ENCODE data around the gene PCCA. TPM values are rescaled to one million over a fixed set of nuclear protein-coding genes. Genes with fewer than 3 reads are reported as not detected.

Gene PCCA
- total and polyA plus RNA-seq, 2 of the 13 experiments (the other 11 are each of a cell fraction or from before 2014, with no cell fraction given), result 15.0 to 32.2 TPM

DNA sequence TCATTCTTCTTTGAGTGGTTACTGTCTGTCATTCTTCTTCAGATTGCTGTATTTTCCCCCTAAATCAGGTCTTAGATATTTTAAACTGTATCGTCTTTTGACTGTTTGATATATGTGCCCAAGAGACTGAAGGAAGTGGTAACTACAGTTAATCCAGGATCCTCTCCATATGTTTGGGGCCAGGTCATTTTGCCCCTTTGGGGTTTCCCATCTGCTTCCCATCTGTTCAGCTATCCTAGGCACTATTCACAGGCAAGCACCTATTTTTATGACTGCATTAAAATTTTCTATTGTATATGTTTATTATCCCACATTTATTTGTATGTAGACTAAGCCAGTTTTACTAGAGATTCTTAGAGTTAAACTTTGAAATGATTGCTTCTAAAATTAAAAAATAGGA, 244.2 kb downstream of the PCCA start:
- Histone ChIP-seq H3K27me3 (ENCODE audit: control insufficient read depth in 1 of 2, insufficient read depth in 2 of 2, low read length in 2 of 2) (no peaks in the 10 kb centered on the region), H3K4me3 (replicated peaks in 1 of 3; ENCODE audit: insufficient read depth in 1 of 3, low read depth in 2 of 3, low read length in 3 of 3) (no peak overlapping the region), H2AFZ (ENCODE audit: low read length) (no peak overlapping the region), H3K9me3 (ENCODE audit: low read length) (peaks cover 10% of the 10 kb centered on the region; the same call in 1 of the 2 replicates), H4K20me1 (ENCODE audit: insufficient read depth, low read length) (no peaks in the 10 kb centered on the region), H3K27ac (ENCODE audit: extremely low read length, insufficient read depth, low read length) (no peak overlapping the region), H3K4me1 (ENCODE audit: insufficient read depth, low read length) (peaks cover 19% of the 10 kb centered on the region), H3K36me3 (replicated peaks in 1 of 2; ENCODE audit: control insufficient read depth in 1 of 2, insufficient read depth in 2 of 2, low read length in 2 of 2) (peaks cover 2 to 3% of the 10 kb centered on the region in 2 experiments; a peak in 2 of 5 replicates), H3K4me2 (ENCODE audit: low read depth, low read length) (no peak overlapping the region), H3K79me2 (ENCODE audit: insufficient read depth, low read length) (no peaks in the 10 kb centered on the region), H3K9ac (ENCODE audit: insufficient read depth, low read depth, low read length) (no peak overlapping the region)
- WGBS (ENCODE audit: low lambda C conversion rate), result 100% methylated on average over 1 of the region's 1 CpG
- ChIA-PET CTCF (ENCODE audit: low intra/inter-chr PET ratio, low total read pairs) (no interaction called here), POLR2A (no interaction called here)
- ATAC-seq (no peak), FAIRE-seq (no peak), DNase-seq (ENCODE audit: low spot score) (no peak)
- TF ChIP-seq, protein P1, sequence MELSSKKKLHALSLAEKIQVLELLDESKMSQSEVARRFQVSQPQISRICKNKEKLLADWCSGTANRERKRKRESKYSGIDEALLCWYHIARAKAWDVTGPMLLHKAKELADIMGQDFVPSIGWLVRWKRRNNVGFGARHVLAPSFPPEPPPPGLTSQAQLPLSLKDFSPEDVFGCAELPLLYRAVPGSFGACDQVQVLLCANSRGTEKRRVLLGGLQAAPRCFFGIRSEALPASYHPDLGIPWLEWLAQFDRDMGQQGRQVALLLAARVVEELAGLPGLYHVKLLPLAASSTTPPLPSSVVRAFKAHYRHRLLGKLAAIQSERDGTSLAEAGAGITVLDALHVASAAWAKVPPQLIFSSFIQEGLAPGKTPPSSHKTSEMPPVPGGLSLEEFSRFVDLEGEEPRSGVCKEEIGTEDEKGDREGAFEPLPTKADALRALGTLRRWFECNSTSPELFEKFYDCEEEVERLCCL (CRISPR knock-in tag; IDR thresholded peaks at IDR 0.05; ENCODE audit: borderline replicate concordance), result no peak
- intact Hi-C loops (cut with micrococcal nuclease; ENCODE audit: unreplicated experiment), result no loop called here
- no TSS peak for BruUV-seq (replicated peaks)
- in situ Hi-C loops (cut with HindIII; ENCODE audit: extremely low pct_ligation_motif_present, low pct_unique_long_range_greater_than_20kb), result no loop called here

DNA sequence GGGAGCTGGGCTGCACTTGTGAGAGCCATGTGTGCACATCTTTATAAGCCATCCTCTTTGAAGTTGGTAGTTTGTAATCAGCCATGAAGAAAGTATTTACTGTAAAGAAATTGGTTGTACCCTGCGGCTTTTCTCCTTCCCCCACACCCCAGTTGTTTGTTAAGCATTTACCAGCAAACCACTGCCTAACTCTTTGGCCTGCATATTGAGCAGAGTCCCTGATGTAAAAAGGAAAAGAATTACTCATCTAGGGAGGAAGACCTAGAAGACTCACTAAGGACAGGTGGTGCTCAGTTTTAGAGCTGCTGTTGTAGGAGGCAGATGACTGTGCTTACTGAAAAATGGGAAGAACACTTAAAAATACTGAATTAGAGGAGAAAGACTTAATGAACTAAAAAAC, 245.3 kb downstream of the PCCA start:
- ChIA-PET CTCF (ENCODE audit: low intra/inter-chr PET ratio, low total read pairs) (no interaction called here), POLR2A (no interaction called here)
- TF ChIP-seq POLR2A (IDR thresholded peaks at IDR 0.05; ENCODE audit: insufficient read depth in 1 of 2, low read depth in 2 of 2, low read length in 2 of 2) (no peak), BRD4 (CRISPR knock-in tag; IDR thresholded peaks at IDR 0.05) (no peak), BORCS8-MEF2B (CRISPR knock-in tag; IDR thresholded peaks at IDR 0.05) (no peak), YEATS2 (CRISPR knock-in tag; IDR thresholded peaks at IDR 0.05; ENCODE audit: borderline replicate concordance) (no peak), ZNF451 (CRISPR knock-in tag; IDR thresholded peaks at IDR 0.05) (no peak), NR2F1 (CRISPR knock-in tag; IDR thresholded peaks at IDR 0.05) (no peak), ZBTB8A (CRISPR knock-in tag; IDR thresholded peaks at IDR 0.05; ENCODE audit: borderline replicate concordance, low read depth) (no peak), CENPT (CRISPR knock-in tag; IDR thresholded peaks at IDR 0.05; ENCODE audit: low read depth) (no peak), PHF8 (CRISPR knock-in tag; IDR thresholded peaks at IDR 0.05) (no peak)
- TF ChIP-seq, protein P2, sequence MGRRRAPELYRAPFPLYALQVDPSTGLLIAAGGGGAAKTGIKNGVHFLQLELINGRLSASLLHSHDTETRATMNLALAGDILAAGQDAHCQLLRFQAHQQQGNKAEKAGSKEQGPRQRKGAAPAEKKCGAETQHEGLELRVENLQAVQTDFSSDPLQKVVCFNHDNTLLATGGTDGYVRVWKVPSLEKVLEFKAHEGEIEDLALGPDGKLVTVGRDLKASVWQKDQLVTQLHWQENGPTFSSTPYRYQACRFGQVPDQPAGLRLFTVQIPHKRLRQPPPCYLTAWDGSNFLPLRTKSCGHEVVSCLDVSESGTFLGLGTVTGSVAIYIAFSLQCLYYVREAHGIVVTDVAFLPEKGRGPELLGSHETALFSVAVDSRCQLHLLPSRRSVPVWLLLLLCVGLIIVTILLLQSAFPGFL (CRISPR knock-in tag; IDR thresholded peaks at IDR 0.05), result no peak
- intact Hi-C loops (cut with micrococcal nuclease; ENCODE audit: unreplicated experiment) (no loop called here), in situ Hi-C loops (cut with HindIII; ENCODE audit: extremely low pct_ligation_motif_present, low pct_unique_long_range_greater_than_20kb) (no loop called here)
- no peaks in the 10 kb centered on the region for H3K79me2 ChIP-seq (ENCODE audit: insufficient read depth, low read length)
- ATAC-seq, result no peak
- no peak overlapping the region for H3K27ac ChIP-seq (ENCODE audit: extremely low read length, insufficient read depth, low read length)
- no peak overlapping the region for H3K9ac ChIP-seq (ENCODE audit: insufficient read depth, low read depth, low read length)
- 100% methylated on average over 1 of the region's 1 CpG for WGBS (ENCODE audit: low lambda C conversion rate)
- FAIRE-seq, result no peak
- no peaks in the 10 kb centered on the region for H3K27me3 ChIP-seq (ENCODE audit: control insufficient read depth in 1 of 2, insufficient read depth in 2 of 2, low read length in 2 of 2)
- H3K4me3 ChIP-seq (replicated peaks in 1 of 3; ENCODE audit: insufficient read depth in 1 of 3, low read depth in 2 of 3, low read length in 3 of 3), result no peak overlapping the region
- no peaks in the 10 kb centered on the region for H4K20me1 ChIP-seq (ENCODE audit: insufficient read depth, low read length)
- no peak overlapping the region for H3K4me2 ChIP-seq (ENCODE audit: low read depth, low read length)
- no peak overlapping the region for H2AFZ ChIP-seq (ENCODE audit: low read length)
- H3K36me3 ChIP-seq (replicated peaks in 1 of 2; ENCODE audit: control insufficient read depth in 1 of 2, insufficient read depth in 2 of 2, low read length in 2 of 2), result peaks cover 2% of the 10 kb centered on the region in 2 experiments; a peak in 2 of 5 replicates
- H3K4me1 ChIP-seq (ENCODE audit: insufficient read depth, low read length), result peaks cover 19% of the 10 kb centered on the region
- no TSS peak for BruUV-seq (replicated peaks)
- no peak for DNase-seq (ENCODE audit: low spot score)
- H3K9me3 ChIP-seq (ENCODE audit: low read length), result peaks cover 10% of the 10 kb centered on the region; the same call in 1 of the 2 replicates
